COR-L47 (cell line): Measurements from ENCODE around the gene SYDE1.

Source experiments
- DNase-seq: peaks from one replicate; lab custom pipeline; 2025; lab: John Stamatoyannopoulos, UW

SYDE1 gene

DNA sequence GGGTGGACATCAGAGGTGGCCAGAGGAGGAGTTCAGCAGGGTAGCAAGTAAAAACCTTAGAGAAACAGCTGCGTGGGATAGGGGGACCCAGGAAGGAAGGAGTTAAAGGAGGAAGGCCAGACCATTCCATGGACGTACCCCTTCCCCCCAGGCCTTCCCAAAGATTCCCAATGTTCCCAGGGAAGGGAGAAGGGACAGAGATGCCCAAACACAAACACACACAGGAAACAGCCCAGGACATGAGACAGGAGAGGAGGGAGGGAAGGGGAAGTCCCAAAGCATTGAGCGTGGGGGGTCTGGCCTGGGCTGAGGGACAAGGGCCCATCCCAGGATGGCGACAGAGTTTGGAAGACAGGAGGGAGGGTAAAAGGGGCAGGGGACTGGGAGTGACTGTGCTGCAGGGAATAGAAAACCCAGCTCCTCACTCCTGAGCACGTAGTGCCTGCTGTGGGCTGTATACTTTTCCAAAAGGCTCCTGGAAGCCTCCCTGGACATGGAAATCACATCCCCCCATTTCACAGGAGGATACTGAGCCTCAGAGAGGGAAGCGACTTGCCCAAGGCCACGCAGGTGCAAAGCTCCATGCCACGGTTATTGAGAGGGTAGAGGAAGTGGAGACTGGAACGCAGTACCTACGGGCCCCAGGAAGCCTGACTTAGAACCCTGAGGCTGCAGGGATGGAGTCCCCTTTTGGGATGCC, 1.1 kb downstream of the SYDE1 start:
- DNase-seq, result no peak

DNA sequence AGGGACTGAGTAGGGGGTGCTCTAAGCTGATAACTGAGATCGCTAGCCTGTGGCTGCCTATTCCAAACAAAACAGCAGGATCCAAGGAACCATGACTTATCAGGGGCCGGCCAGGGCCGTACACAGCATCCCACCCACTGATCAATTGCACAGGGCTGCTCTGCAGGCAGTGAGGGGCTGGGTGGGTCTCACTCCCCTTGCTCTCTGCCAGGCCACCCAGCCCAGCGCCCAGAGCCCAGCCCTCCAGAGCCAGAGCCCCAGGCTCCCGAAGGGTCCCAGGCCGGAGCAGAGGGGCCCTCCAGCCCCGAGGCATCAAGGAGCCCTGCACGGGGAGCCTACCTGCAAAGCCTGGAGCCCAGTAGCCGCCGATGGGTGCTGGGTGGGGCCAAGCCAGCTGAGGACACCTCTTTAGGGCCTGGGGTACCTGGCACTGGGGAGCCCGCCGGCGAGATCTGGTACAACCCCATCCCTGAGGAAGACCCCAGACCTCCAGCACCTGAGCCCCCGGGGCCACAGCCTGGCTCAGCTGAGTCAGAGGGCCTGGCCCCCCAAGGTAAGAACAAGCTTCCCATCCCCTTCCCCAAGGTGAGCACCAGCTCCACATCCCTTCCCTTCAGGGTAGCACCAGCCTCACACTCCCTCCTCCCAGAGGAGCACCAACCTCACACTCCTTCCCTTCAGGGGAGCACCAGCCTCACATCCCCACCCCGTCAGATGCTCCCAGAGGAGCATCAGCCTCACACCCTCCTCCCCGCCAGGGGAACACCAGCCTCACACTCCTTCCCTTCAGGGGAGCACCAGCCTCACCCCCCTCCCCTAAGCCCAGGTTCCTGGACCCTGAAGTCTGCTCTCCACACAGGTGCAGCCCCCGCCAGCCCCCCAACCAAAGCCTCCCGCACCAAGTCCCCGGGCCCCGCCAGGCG, 1.9 kb downstream of the SYDE1 start:
- no peak for DNase-seq

GRCh38 chr19:15109768-15110417, 2.7 kb downstream of the SYDE1 start:
- DNase-seq, result no peak

- DNase-seq, result no peak
These were observed 3.2 kb downstream of the SYDE1 start for GRCh38 chr19:15110418-15110815.

- DNase-seq, result no peak
These were observed 4.6 kb downstream of the SYDE1 start for GRCh38 chr19:15111758-15112157.

DNA sequence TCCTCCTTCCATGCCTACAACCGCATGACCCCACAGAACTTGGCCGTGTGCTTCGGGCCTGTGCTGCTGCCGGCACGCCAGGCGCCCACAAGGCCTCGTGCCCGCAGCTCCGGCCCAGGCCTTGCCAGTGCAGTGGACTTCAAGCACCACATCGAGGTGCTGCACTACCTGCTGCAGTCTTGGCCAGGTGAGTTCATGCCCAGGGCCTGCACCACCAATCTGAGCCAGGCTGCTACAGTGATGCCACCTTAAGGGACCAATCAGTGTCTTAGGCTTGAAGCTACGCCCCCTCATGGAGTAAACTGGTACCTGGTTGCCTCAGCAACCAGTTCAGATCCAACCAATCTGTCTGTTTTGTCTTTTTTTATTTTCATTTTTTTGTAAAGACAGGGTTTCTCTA, 5.2 kb downstream of the SYDE1 start:
- DNase-seq, result no peak

DNA sequence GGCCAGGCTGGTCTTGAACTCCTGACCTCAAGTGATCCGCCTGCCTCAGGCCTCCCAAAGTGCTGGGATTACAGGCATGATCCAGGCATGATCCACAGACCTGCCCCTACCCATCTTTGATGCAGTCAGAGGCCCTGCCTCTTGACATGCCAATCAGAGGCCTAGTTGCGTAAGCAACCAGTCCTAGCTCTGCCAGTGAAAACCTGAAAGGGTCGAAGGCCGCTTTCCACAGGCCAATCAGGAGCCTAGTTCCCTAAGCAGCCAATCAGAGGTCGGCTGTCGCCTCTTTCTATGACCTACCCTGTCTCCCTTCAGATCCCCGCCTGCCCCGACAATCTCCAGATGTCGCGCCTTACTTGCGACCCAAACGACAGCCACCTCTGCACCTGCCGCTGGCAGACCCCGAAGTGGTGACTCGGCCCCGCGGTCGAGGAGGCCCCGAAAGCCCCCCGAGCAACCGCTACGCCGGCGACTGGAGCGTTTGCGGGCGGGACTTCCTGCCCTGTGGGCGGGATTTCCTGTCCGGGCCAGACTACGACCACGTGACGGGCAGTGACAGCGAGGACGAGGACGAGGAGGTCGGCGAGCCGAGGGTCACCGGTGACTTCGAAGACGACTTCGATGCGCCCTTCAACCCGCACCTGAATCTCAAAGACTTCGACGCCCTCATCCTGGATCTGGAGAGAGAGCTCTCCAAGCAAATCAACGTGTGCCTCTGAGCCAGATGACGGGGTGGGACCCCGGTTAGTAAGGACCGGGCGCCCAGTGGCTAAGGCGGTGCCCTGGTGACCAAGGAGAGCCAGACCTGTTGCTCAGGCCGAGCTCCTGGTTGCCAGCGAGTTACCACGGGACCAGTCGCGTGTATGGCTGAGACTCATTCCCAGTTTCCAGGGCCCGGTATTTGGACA, 6.3 kb downstream of the SYDE1 start:
- no peak for DNase-seq

- no peak for DNase-seq
These were observed 6.9 kb downstream of the SYDE1 start for GRCh38 chr19:15114153-15114540.

DNA sequence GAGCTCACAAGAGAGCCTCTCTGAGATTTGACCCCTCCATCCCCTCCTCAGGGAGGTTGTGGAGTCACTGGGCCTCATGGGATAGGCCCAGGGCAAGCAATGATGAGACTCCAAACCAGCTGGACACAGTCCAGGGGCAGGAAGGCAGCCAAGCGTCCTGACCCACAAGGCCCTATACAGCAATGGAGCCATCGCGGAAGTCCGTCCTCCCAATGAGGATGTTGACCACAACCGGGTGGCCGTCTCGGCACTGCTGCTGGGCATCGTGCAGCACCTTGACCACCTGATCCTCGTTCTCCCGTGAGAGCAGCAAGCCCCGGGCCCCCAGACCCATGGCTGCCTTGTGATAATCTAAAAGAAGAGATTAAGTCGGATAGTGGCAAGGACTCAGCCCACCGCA, 7.9 kb downstream of the SYDE1 start:
- no peak for DNase-seq

DNA sequence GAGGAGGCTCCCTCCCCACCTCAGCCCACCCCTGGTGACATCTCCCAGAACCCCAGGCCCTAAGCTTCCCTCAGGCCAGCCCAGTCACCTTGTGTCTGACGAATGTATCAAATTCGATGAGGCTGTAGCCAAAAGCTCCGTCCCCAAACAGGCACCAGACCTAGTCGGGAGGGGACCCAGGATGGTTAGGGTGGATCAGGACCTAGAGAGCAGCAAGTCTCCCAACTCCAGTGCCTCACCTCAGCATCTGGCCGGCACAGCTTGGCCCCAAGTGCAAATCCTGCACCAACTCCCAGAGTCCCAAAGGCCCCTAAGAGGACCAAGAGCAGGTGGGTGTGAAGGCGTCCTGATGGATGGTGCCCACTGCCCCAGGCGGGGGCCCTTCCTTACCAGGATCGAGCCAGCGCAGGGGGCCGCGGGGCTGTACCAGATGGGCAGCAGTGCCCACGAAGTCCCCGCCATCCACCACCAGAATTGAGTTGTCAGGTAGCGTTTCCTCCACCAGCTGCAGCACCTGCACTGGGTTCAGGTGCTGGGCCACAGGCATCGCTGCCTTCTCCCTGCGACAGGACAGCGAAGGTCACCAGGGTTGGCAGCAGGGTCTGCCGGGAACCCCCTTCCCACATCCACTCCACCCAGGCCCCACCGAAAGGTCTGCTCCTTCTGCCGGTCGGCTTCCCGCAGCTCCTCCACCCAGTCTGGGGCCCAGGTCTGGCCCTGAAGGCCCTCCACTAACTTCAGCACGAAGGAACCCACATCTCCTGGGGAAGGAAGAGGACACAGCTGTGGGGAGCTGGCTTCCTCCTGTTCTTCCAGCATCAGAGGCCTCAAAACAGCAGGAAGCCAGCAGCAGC, 8.8 kb downstream of the SYDE1 start:
- DNase-seq, result no peak

GRCh38 chr19:15116856-15117255, 9.7 kb downstream of the SYDE1 start:
- DNase-seq, result no peak

DNA sequence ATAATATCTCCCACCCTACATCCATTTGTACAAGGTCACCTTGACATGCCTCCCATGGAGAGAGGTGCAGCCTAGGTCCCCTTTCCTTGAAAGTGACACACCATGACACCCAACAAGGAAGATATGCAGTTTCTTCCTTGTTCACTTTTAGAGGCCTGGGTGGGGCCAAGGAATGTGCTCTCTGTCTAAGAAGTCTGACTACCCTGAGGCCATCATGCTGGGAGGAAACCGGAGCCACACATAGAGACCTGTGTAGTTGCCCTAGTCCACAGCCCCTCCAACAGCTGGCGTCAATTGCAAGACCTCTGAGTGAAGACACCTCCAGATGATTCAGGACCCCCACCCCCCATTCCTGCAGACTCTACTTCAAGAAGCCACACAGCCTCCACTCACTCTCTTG, 11.0 kb downstream of the SYDE1 start:
- no peak for DNase-seq

- DNase-seq, result no peak
These were observed 11.7 kb downstream of the SYDE1 start for GRCh38 chr19:15118789-15119494.

DNA sequence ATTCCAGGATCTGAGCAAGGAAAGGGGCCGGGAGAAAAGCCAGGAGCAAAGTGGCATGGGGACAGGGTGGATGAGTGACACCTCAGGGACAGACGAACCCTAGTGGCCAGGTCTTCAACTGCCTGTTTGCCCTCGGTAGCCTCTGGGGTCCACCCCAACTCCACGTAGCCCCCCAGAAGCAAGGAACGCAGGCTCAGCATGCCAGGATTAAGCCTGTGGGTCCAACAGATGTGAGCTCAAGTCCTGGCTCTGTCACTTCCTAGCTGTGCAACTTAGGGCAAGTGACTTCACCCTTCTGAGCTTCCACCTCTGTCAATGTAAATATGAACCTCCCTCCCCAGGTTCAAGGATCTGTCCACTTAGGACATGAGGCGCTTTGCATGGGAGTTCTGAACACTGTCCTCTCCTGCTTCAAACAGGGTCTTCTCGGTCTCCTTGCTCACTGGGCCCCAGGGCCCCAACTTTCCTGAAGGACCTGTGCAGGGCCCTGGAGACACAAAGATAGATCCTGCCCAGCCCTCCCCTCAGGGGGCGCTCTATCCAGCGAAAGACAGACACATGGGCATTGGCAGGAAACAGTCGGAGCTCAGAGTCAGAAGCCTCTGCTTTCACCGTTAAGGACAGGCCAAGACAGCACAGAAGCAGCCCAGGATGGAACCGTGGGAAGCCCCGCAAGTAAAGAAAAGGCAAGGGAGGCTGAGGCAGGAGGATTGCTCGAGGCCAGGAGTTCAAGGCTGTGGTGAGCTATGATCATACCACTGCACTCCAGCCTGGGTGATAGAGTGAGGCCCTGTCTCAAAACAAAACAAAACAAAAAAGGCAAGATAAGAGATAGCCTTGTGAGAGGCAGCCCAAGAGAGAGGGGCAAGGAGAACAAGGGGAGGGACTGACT, 13.2 kb downstream of the SYDE1 start:
- no peak for DNase-seq

- DNase-seq, result no peak
These were observed 15.3 kb downstream of the SYDE1 start for GRCh38 chr19:15122331-15123030.

DNA sequence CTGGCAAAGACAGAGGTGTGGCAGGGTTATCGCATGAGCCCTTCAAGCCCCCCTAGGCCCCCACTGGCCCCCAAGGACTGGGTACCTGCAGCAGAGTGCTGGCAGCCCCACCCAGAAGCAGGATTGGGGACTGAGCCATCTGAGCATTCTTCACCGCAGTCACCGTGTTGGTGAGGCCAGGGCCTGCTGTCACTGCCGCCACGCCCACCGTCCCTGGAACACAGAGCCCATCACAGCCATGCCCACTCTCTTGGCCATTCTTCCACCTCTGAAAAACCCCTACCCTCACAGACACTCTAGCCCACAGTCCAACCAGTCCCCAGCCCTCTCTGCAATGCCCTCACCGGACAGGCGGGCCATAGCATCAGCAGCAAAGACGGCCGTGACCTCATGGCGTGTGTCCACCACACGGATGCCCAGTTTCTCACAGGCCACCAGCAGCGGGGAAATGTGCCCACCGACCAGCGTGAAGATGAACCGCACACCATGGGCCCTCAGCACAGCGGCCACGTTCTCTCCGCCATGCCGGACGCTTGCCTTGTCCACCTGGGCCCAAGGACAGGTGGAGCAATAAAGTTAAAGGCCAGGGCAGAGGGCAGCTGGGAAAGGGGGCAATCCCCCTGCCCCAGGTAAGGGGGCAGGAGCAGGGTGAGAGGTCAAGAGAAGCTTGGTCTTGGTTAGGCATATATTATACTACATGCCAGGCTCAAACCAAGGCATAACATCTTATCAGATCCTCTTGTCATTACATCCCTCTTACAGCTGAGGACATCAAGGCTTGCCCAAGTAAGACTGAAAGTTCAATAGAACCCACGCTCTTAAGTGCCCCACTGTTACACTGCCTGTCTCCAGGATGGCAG, 16.1 kb downstream of the SYDE1 start:
- DNase-seq, result no peak

DNA sequence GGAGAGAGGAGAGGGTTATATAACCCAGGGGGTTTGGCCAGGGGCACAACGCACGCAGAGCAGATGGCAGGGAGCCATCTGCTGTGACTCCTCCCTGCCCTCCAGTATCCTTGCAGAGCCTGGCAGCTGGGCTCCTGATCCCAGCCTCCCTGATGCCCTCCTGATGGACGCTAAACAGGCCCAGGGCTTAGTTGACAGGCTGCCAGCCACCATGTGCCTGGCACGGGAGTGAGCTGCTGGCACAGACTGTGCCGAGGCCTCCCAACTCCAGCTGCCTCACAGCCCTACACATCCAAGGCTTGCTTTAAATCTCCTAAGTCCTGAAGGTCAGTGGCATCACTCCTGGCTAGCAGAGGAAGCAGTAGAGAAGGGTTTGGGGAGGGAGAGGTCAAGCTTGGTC, 16.7 kb downstream of the SYDE1 start:
- no peak for DNase-seq
